H1 (cell line): Measurements from ENCODE around the gene ADCYAP1. TPM values are rescaled to one million over a fixed set of nuclear protein-coding genes. Genes with fewer than 3 reads are reported as not detected.

Experiments used
- JUND ChIP-seq: IDR thresholded peaks from 2 replicates; pipeline ENCODE4 v1.6.1; 2011; ENCODE audit warnings: mild to moderate bottlenecking, improper control_type of control experiment, low read length
- NRF1 ChIP-seq: IDR thresholded peaks from 2 replicates; pipeline ENCODE4 v1.6.1; 2011; ENCODE audit warnings: mild to moderate bottlenecking, low read depth, low read length, improper control_type of control experiment
- RFX5 ChIP-seq: IDR thresholded peaks from 2 replicates; pipeline ENCODE4 v1.6.1; 2011; ENCODE audit warnings: low read depth, low read length, improper control_type of control experiment, borderline replicate concordance
- polyA plus RNA-seq, 7 experiments: library from polyadenylated mRNA; depleted of rRNA in 3 of 7; stranded (reverse) in 5 of 7; unstranded in 2 of 7; fragments of >200 nt in 5 of 7; fragments of 200-250 nt in 2 of 7; gene quantifications; 1 replicate in 5 of 7; 2 replicates in 1 of 7; 4 replicates in 1 of 7; pipeline versions ENCODE4 v1.2.1 to v1.2.3, GENCODE V29; 2011 to 2013; ENCODE audit warnings: missing spikeins in 2 of 7, mixed read lengths in 2 of 7
- total RNA-seq: library from RNA; stranded (reverse); fragmentation: NEBNext Ultra II Directional; extraction: Animal tissue kit (Norgen Biotek cat#: 25700); gene quantifications from 2 replicates; pipeline ENCODE4 v1.2.1, GENCODE V29; 2021
- TF ChIP-seq, protein P1 (sequence below): fragments of 300-600 bp; sonication (generic); IDR thresholded peaks from 2 replicates; pipeline ENCODE4 v1.7.1; 2012; ENCODE audit warnings: low read length, moderate library complexity, mild to moderate bottlenecking, inconsistent platforms; ENCODE audit not compliant: insufficient replicate concordance
- TF ChIP-seq, protein P2 (sequence below): IDR thresholded peaks from 2 replicates; pipeline ENCODE4 v1.6.1; 2012; ENCODE audit warnings: low read length, inconsistent platforms

ADCYAP1 gene
- total and polyA plus RNA-seq, 2 of the 8 experiments (the other 6 are each of a cell fraction or from before 2014, with no cell fraction given) = 0.02 TPM; not detected in 1

DNA sequence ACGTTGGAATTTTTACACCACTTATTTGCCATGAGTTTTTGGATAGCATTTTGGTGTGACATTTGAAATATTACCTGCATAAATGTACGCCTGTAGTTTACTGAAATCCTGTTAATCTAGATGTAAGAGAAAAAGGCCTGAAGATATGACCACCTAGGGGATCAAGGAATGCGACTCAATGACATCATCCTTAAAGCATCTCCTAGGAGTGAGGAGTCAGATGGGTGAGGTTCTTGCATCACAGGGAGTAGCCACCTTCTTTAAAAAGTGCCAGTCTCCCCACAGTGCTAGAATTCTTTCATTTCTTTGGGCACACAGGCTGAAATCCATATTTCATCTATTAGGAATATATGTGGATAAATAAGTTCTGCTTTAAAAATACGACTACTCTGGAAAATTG, 34.5 kb downstream of the ADCYAP1 start (continued):
- TF ChIP-seq, protein P1, sequence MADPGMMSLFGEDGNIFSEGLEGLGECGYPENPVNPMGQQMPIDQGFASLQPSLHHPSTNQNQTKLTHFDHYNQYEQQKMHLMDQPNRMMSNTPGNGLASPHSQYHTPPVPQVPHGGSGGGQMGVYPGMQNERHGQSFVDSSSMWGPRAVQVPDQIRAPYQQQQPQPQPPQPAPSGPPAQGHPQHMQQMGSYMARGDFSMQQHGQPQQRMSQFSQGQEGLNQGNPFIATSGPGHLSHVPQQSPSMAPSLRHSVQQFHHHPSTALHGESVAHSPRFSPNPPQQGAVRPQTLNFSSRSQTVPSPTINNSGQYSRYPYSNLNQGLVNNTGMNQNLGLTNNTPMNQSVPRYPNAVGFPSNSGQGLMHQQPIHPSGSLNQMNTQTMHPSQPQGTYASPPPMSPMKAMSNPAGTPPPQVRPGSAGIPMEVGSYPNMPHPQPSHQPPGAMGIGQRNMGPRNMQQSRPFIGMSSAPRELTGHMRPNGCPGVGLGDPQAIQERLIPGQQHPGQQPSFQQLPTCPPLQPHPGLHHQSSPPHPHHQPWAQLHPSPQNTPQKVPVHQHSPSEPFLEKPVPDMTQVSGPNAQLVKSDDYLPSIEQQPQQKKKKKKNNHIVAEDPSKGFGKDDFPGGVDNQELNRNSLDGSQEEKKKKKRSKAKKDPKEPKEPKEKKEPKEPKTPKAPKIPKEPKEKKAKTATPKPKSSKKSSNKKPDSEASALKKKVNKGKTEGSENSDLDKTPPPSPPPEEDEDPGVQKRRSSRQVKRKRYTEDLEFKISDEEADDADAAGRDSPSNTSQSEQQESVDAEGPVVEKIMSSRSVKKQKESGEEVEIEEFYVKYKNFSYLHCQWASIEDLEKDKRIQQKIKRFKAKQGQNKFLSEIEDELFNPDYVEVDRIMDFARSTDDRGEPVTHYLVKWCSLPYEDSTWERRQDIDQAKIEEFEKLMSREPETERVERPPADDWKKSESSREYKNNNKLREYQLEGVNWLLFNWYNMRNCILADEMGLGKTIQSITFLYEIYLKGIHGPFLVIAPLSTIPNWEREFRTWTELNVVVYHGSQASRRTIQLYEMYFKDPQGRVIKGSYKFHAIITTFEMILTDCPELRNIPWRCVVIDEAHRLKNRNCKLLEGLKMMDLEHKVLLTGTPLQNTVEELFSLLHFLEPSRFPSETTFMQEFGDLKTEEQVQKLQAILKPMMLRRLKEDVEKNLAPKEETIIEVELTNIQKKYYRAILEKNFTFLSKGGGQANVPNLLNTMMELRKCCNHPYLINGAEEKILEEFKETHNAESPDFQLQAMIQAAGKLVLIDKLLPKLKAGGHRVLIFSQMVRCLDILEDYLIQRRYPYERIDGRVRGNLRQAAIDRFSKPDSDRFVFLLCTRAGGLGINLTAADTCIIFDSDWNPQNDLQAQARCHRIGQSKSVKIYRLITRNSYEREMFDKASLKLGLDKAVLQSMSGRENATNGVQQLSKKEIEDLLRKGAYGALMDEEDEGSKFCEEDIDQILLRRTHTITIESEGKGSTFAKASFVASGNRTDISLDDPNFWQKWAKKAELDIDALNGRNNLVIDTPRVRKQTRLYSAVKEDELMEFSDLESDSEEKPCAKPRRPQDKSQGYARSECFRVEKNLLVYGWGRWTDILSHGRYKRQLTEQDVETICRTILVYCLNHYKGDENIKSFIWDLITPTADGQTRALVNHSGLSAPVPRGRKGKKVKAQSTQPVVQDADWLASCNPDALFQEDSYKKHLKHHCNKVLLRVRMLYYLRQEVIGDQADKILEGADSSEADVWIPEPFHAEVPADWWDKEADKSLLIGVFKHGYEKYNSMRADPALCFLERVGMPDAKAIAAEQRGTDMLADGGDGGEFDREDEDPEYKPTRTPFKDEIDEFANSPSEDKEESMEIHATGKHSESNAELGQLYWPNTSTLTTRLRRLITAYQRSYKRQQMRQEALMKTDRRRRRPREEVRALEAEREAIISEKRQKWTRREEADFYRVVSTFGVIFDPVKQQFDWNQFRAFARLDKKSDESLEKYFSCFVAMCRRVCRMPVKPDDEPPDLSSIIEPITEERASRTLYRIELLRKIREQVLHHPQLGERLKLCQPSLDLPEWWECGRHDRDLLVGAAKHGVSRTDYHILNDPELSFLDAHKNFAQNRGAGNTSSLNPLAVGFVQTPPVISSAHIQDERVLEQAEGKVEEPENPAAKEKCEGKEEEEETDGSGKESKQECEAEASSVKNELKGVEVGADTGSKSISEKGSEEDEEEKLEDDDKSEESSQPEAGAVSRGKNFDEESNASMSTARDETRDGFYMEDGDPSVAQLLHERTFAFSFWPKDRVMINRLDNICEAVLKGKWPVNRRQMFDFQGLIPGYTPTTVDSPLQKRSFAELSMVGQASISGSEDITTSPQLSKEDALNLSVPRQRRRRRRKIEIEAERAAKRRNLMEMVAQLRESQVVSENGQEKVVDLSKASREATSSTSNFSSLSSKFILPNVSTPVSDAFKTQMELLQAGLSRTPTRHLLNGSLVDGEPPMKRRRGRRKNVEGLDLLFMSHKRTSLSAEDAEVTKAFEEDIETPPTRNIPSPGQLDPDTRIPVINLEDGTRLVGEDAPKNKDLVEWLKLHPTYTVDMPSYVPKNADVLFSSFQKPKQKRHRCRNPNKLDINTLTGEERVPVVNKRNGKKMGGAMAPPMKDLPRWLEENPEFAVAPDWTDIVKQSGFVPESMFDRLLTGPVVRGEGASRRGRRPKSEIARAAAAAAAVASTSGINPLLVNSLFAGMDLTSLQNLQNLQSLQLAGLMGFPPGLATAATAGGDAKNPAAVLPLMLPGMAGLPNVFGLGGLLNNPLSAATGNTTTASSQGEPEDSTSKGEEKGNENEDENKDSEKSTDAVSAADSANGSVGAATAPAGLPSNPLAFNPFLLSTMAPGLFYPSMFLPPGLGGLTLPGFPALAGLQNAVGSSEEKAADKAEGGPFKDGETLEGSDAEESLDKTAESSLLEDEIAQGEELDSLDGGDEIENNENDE = no peak
- no peak for TF ChIP-seq NRF1
- no peak for TF ChIP-seq RFX5
- TF ChIP-seq, protein P2, sequence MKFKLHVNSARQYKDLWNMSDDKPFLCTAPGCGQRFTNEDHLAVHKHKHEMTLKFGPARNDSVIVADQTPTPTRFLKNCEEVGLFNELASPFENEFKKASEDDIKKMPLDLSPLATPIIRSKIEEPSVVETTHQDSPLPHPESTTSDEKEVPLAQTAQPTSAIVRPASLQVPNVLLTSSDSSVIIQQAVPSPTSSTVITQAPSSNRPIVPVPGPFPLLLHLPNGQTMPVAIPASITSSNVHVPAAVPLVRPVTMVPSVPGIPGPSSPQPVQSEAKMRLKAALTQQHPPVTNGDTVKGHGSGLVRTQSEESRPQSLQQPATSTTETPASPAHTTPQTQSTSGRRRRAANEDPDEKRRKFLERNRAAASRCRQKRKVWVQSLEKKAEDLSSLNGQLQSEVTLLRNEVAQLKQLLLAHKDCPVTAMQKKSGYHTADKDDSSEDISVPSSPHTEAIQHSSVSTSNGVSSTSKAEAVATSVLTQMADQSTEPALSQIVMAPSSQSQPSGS = peak; percentile 70; the same call in 1 of the 2 replicates
- peak; percentile 92 for TF ChIP-seq JUND
